WI38 (cell line): ENCODE data around the gene IPO5.
"Not testable (repeated sequence)": the region's sequence is repeated elsewhere in the genome, so short reads cannot be mapped to it uniquely, and the experiment has no call there.

Source experiments
- H3K4me3 ChIP-seq: 2 replicates; pipeline ENCODE4 v1.5.1; 2011; ENCODE audit warnings: low read depth, mild to moderate bottlenecking, control low read depth, low read length
- CTCF ChIP-seq: IDR thresholded peaks from 2 replicates; pipeline ENCODE4 v1.5.1; 2012; ENCODE audit warnings: low read depth, mild to moderate bottlenecking, control low read depth, low read length

IPO5 gene

GRCh38 chr13:97979556-97979955 is 26.1 kb downstream of the IPO5 start:
- TF ChIP-seq CTCF, result no peak
- no peak overlapping the region for H3K4me3 ChIP-seq

- TF ChIP-seq CTCF, result no peak
- no peak overlapping the region for H3K4me3 ChIP-seq
These were observed 28.8 kb downstream of the IPO5 start for GRCh38 chr13:97982286-97982685.

- no peak for TF ChIP-seq CTCF
- H3K4me3 ChIP-seq, result no peak overlapping the region
These were observed 33.4 kb downstream of the IPO5 start for GRCh38 chr13:97986835-97987234.

- no peak overlapping the region for H3K4me3 ChIP-seq
- no peak for TF ChIP-seq CTCF
These were observed 46.2 kb downstream of the IPO5 start for GRCh38 chr13:97999653-98000052.

- H3K4me3 ChIP-seq, result no peak overlapping the region
- TF ChIP-seq CTCF, result no peak
These were observed 50.6 kb downstream of the IPO5 start for GRCh38 chr13:98004107-98004506.

GRCh38 chr13:98004997-98005396 is 51.5 kb downstream of the IPO5 start:
- H3K4me3 ChIP-seq, result not testable (repeated sequence)

GRCh38 chr13:98007001-98007400 is 53.5 kb downstream of the IPO5 start:
- no peak overlapping the region for H3K4me3 ChIP-seq
- no peak for TF ChIP-seq CTCF

GRCh38 chr13:98013241-98013640 is 59.8 kb downstream of the IPO5 start:
- no peak for TF ChIP-seq CTCF
- no peak overlapping the region for H3K4me3 ChIP-seq
